A549 (cell line): ENCODE measurements around the gene TRABD2A. TPM values are rescaled to one million over a fixed set of nuclear protein-coding genes. Genes with fewer than 3 reads are reported as not detected.

Experiments used
- ATAC-seq, 2 experiments: fragments of 200-7000 bp in 1 of 2; fragments of >200 bp in 1 of 2; cut with Nextera tagmentation in 1 of 2; cut with Tn5 transposase in 1 of 2; 3 replicates each; pipeline versions ENCODE4 v1.8.0 to v1.9.1; 2018 to 2020; ENCODE audit warnings: mild to moderate bottlenecking in 1 of 2, moderate library complexity in 1 of 2
- CTCF ChIA-PET: fragments of 300-600 bp; sonication (Branson Sonifier 250); formaldehyde crosslinking; extraction: SDS; loops from one replicate; lab custom pipeline; 2021; ENCODE audit warnings: antibody characterized with exemption, inconsistent platforms; lab: Yijun Ruan, JAX
- POLR2A ChIA-PET: fragments of 350-600 bp; formaldehyde crosslinking; extraction: SDS; loops from one replicate; lab custom pipeline; 2021; ENCODE audit warnings: antibody characterized with exemption, inconsistent platforms; lab: Yijun Ruan, JAX
- DNase-seq, 2 experiments: peaks; one replicate each; pipeline versions ENCODE4 v3.0.0 to v3.0.0-alpha.2; 2011 to 2016; ENCODE audit warnings: low read depth in 1 of 2, low spot score in 1 of 2
- FAIRE-seq: peaks from 2 replicates; lab custom pipeline; 2011; peaks lifted over from hg19 to GRCh38; lab: Jason Lieb, UNC
- H3K27ac ChIP-seq, 2 experiments: fragments of >200 bp; sonication (Bioruptor Twin); formaldehyde crosslinking; 3 replicates each; pipeline ENCODE4 v1.5.1; 2016 to 2017
- H3K4me1 ChIP-seq: fragments of >200 bp; sonication (Bioruptor Twin); formaldehyde crosslinking; 3 replicates; pipeline ENCODE4 v1.6.1; 2016
- H3K4me2 ChIP-seq: fragments of >200 bp; sonication (Bioruptor Twin); formaldehyde crosslinking; 3 replicates; pipeline ENCODE4 v1.6.1; 2016
- H3K4me3 ChIP-seq: fragments of >200 bp; sonication (Bioruptor Twin); formaldehyde crosslinking; 3 replicates; pipeline ENCODE4 v1.5.1; 2016
- H3K9me3 ChIP-seq: fragments of >200 bp; sonication (Bioruptor Twin); formaldehyde crosslinking; 3 replicates; pipeline ENCODE4 v1.6.1; 2016
- ATOH8 ChIP-seq: fragments of 250-450 bp; sonication (Bioruptor Pico); IDR thresholded peaks from 2 replicates; pipeline ENCODE4 v1.5.0; 2020; ENCODE audit warnings: low read depth, mild to moderate bottlenecking, moderate library complexity
- CBX8 ChIP-seq: fragments of 200-600 bp; sonication (generic); IDR thresholded peaks from 2 replicates; pipeline ENCODE4 v1.6.1; 2016
- CEBPB ChIP-seq, 2 experiments: fragments of >200 bp in 1 of 2; sonication (Bioruptor Twin) in 1 of 2; formaldehyde crosslinking in 1 of 2; IDR thresholded peaks; 2 replicates each; pipeline ENCODE4 v1.6.1; 2012 to 2016
- E2F6 ChIP-seq: IDR thresholded peaks from 2 replicates; pipeline ENCODE4 v1.6.1; 2012; ENCODE audit warnings: low read depth, borderline replicate concordance
- EHF ChIP-seq: fragments of 250-450 bp; sonication (Bioruptor Pico); IDR thresholded peaks from 2 replicates; pipeline ENCODE4 v1.5.0; 2020; ENCODE audit warnings: mild to moderate bottlenecking
- ESRRA ChIP-seq: fragments of 150-350 bp; IDR thresholded peaks from 2 replicates; pipeline ENCODE4 v1.6.1; 2014; ENCODE audit warnings: mild to moderate bottlenecking, low read length, borderline replicate concordance
- FOXS1 ChIP-seq: fragments of 250-450 bp; sonication (Bioruptor Pico); IDR thresholded peaks from 2 replicates; pipeline ENCODE4 v1.5.0; 2020; ENCODE audit warnings: mild to moderate bottlenecking, moderate library complexity
- HEYL ChIP-seq: fragments of 250-450 bp; sonication (Bioruptor Pico); IDR thresholded peaks from 2 replicates; pipeline ENCODE4 v1.8.0; 2021; ENCODE audit warnings: mild to moderate bottlenecking, moderate library complexity
- HMGXB4 ChIP-seq: fragments of 250-450 bp; sonication (Bioruptor Pico); IDR thresholded peaks from 2 replicates; pipeline ENCODE4 v1.5.0; 2021; ENCODE audit warnings: mild to moderate bottlenecking, moderate library complexity, borderline replicate concordance
- HOXB13 ChIP-seq: fragments of 250-450 bp; sonication (Bioruptor Pico); IDR thresholded peaks from 2 replicates; pipeline ENCODE4 v1.5.0; 2020; ENCODE audit warnings: low read depth, mild to moderate bottlenecking, moderate library complexity
- JUN ChIP-seq, 2 experiments: fragments of >200 bp; sonication (Bioruptor Twin); formaldehyde crosslinking; IDR thresholded peaks; 2 replicates in 1 of 2; 3 replicates in 1 of 2; pipeline ENCODE4 v1.6.1; 2016 to 2017
- KDM1A ChIP-seq: fragments of 200-600 bp; sonication (generic); IDR thresholded peaks from 2 replicates; pipeline ENCODE4 v1.6.1; 2016; ENCODE audit warnings: low read depth, mild to moderate bottlenecking
- MAFK ChIP-seq: fragments of 450-650 bp; IDR thresholded peaks from 2 replicates; pipeline ENCODE4 v1.6.1; 2014; ENCODE audit not compliant: partially characterized antibody
- PHF8 ChIP-seq: fragments of 200-600 bp; sonication (generic); IDR thresholded peaks from 2 replicates; pipeline ENCODE4 v1.6.1; 2016; ENCODE audit warnings: low read depth, mild to moderate bottlenecking, antibody characterized with exemption, moderate library complexity, borderline replicate concordance
- TP53 ChIP-seq: fragments of 250-450 bp; sonication (Bioruptor Pico); IDR thresholded peaks from 2 replicates; pipeline ENCODE4 v1.5.0; 2021; ENCODE audit warnings: mild to moderate bottlenecking, moderate library complexity
- USF2 ChIP-seq: fragments of 450-650 bp; IDR thresholded peaks from 2 replicates; pipeline ENCODE4 v1.6.1; 2014; ENCODE audit warnings: antibody characterized with exemption
- ZC3H11A ChIP-seq: fragments of 450-650 bp; IDR thresholded peaks from 2 replicates; pipeline ENCODE4 v1.6.1; 2014; ENCODE audit warnings: antibody characterized with exemption, mild to moderate bottlenecking
- ZFP36 ChIP-seq: fragments of 450-650 bp; IDR thresholded peaks from 2 replicates; pipeline ENCODE4 v1.6.1; 2014; ENCODE audit warnings: borderline replicate concordance; ENCODE audit not compliant: partially characterized antibody
- ZSCAN20 ChIP-seq: fragments of 250-450 bp; sonication (Bioruptor Pico); IDR thresholded peaks from 2 replicates; pipeline ENCODE4 v1.8.0; 2022; ENCODE audit warnings: mild to moderate bottlenecking, moderate library complexity
- WGBS: methylation state at CpG from one replicate; pipeline ENCODE4 v1.1.6; 2017; ENCODE audit errors: missing lambda C conversion rate; 5-methylcytosine and 5-hydroxymethylcytosine counted together
- polyA plus RNA-seq, 4 experiments: library from polyadenylated mRNA; depleted of rRNA in 3 of 4; stranded (reverse); fragments of >200 nt; fragmentation: RNase III in 1 of 4; extraction: RNeasy Plus Mini Kit Qiagen cat#74134 plus additional on column Dnase treatment in 1 of 4; gene quantifications; 2 replicates in 3 of 4; 3 replicates in 1 of 4; pipeline ENCODE4 v1.2.3, GENCODE V29; 2011 to 2017
- TF ChIP-seq, protein P1 (sequence below): IDR thresholded peaks from 2 replicates; pipeline ENCODE4 v1.6.1; 2012

The TRABD2A gene
- polyA plus RNA-seq, 2 of the 4 experiments (the other 2 are of a cell fraction), result 6.1 to 7.1 TPM

DNA sequence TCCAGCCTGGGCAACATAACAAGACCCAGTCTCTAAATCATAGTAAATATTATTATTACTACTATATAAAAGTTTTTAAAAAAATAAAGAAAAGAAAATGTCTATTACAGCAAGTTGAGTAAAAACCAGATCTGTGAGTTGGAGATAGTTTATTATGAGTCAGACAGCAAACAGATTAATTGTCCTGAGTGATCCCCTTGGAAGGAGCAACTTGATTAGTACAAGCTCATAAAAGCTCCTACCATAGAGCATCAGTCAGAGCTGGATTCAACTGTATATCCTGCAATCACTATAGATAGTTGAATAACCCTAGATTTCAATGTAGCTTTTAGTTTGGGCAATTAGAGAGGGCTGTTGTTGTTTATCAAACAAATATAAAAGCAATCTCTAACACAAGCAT, 84.1 kb downstream of the TRABD2A start:
- H3K27ac ChIP-seq, result no peak overlapping the region
- POLR2A ChIA-PET, result no interaction called here
- H3K4me3 ChIP-seq, result no peak overlapping the region
- DNase-seq (no peak), ATAC-seq (no peak), FAIRE-seq (no peak)
- H3K4me2 ChIP-seq, result no peak overlapping the region
- H3K9me3 ChIP-seq, result no peaks in the 10 kb centered on the region
- no peaks in the 10 kb centered on the region for H3K4me1 ChIP-seq
- CTCF ChIA-PET, result interaction anchor here (0.6 to 0.9 kb wide), 2 partner anchors 10 to 17 kb away, joined by 3 read pairs; no protein-coding TSS in a partner anchor
- TF ChIP-seq TP53 (CRISPR knock-in tag), result no peak
- TF ChIP-seq USF2, result no peak

DNA sequence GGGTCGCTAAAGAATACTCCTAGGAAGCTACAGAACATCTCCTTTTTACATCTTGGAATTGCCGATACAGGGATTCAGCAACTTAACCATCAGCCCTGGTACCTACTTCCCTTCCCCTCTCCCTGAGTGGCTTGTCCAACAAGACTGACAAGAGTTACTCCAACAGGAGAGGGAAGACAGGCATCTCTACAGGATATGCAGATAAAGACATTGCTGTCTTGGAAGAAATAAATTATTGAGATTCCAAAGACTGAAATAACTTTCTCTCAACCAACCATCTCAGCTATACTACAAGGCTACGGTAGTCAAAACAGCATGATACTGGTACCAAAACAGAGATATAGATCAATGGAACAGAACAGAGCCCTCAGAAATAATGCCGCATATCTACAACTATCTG, 87.2 kb downstream of the TRABD2A start:
- Histone ChIP-seq H3K27ac (no peak overlapping the region), H3K9me3 (no peaks in the 10 kb centered on the region), H3K4me1 (no peaks in the 10 kb centered on the region), H3K4me2 (no peak overlapping the region), H3K4me3 (no peak overlapping the region)
- FAIRE-seq, result no peak
- TF ChIP-seq HOXB13, result no peak
- TF ChIP-seq ZFP36, result no peak
- CTCF ChIA-PET, result interaction anchor here (0.6 to 0.7 kb wide), 2 partner anchors 54 to 155 kb away, joined by 3 read pairs; no protein-coding TSS in a partner anchor
- ATAC-seq, result no peak
- no peak for DNase-seq
- POLR2A ChIA-PET, result no interaction called here
- 67% methylated on average over 4 of the region's 4 CpGs for WGBS

DNA sequence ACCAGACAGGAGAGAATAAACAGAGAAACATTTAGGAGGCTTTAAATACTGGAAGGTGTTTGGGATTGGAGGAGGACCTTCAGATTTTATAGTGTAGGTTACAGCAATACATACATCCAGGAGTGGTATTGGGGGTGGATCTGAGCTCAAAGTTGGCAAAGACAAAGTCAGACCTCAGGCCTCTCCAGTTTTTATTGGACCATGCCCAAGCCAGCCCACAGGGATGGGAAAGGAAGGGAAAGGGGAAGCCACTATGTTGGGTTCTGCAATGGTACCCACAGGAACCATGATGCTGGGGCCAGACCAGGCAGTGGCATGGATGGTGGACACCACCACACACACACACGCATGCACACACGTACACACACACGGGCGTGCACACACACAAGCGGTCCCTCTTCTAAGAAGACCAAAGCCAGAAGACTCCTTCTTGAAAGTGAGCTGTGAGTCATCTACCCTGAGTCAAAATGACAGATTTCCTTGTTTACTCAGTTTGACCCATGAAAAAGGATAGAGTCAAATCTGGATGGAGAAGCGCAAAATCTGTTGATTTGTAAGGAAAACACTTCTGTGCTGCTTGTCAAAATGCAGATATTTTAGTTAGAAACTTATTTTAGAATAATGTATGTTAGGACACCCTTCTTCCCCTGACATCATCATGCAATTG, 87.9 kb downstream of the TRABD2A start:
- FAIRE-seq (no peak), ATAC-seq (0 out of 6 replicates have a peak, but pooled peaks of 1 of the 2 experiments have one; percentile 19), DNase-seq (peak in 1 of 2 experiments; percentile 10)
- H3K27ac ChIP-seq, result no peak overlapping the region
- H3K4me1 ChIP-seq, result no peaks in the 10 kb centered on the region
- WGBS, result 53% methylated on average over 6 of the region's 6 CpGs
- POLR2A ChIA-PET, result no interaction called here
- no peak overlapping the region for H3K4me2 ChIP-seq
- TF ChIP-seq ATOH8 (no peak), KDM1A (no peak), E2F6 (no peak), CEBPB (IDR thresholded peaks at IDR 0.05) (no peak), PHF8 (no peak), FOXS1 (no peak), MAFK (no peak), ZSCAN20 (CRISPR knock-in tag) (no peak), EHF (CRISPR knock-in tag) (no peak), ZC3H11A (no peak)
- TF ChIP-seq, protein P1, sequence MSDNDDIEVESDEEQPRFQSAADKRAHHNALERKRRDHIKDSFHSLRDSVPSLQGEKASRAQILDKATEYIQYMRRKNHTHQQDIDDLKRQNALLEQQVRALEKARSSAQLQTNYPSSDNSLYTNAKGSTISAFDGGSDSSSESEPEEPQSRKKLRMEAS, result no peak
- no peaks in the 10 kb centered on the region for H3K9me3 ChIP-seq
- CTCF ChIA-PET, result interaction anchor here (0.7 kb wide), 1 partner anchor 156 kb away, joined by 3 read pairs; no protein-coding TSS in a partner anchor
- H3K4me3 ChIP-seq, result no peak overlapping the region

GRCh38 chr2:84788498-84788897, 92.4 kb downstream of the TRABD2A start:
- ChIA-PET CTCF (interaction anchor here (1.3 kb wide), 1 partner anchor 16 kb away, joined by 3 read pairs; no protein-coding TSS in a partner anchor), POLR2A (no interaction called here)

More at GRCh38 chr2:84788498-84788897, 92.4 kb downstream of the TRABD2A start:
- H3K4me2 ChIP-seq, result no peak overlapping the region
- WGBS, result 25% methylated on average over 3 of the region's 3 CpGs
- TF ChIP-seq HEYL (CRISPR knock-in tag), result no peak
- TF ChIP-seq CBX8, result no peak
- TF ChIP-seq ESRRA, result no peak
- TF ChIP-seq EHF (CRISPR knock-in tag), result no peak
- TF ChIP-seq JUN (IDR thresholded peaks at IDR 0.05), result no peak
- no peak for TF ChIP-seq HMGXB4 (CRISPR knock-in tag)
- no peaks in the 10 kb centered on the region for H3K4me1 ChIP-seq
- FAIRE-seq (no peak), ATAC-seq (no peak), DNase-seq (no peak)
- H3K9me3 ChIP-seq, result no peaks in the 10 kb centered on the region
- no peak overlapping the region for H3K4me3 ChIP-seq
- H3K27ac ChIP-seq, result no peak overlapping the region
